IPS-11a (cell line): ENCODE measurements around the gene TMEM163.
"Not testable (repeated sequence)": the region's sequence is repeated elsewhere in the genome, so short reads cannot be mapped to it uniquely, and the experiment has no call there.

Source experiments
- H3K4me3 ChIP-seq: one replicate; pipeline ENCODE4 v1.5.1; 2013; ENCODE audit warnings: low read depth, low read length, control low read depth

The TMEM163 gene

GRCh38 chr2:134583462-134583861 is 135.3 kb downstream of the TMEM163 start:
- no peak overlapping the region for H3K4me3 ChIP-seq

GRCh38 chr2:134582547-134582899 is 136.3 kb downstream of the TMEM163 start:
- no peak overlapping the region for H3K4me3 ChIP-seq

GRCh38 chr2:134581877-134582546 is 136.8 kb downstream of the TMEM163 start:
- no peak overlapping the region for H3K4me3 ChIP-seq

GRCh38 chr2:134578316-134578715 is 140.5 kb downstream of the TMEM163 start:
- H3K4me3 ChIP-seq: no peak overlapping the region

GRCh38 chr2:134576478-134576877 is 142.3 kb downstream of the TMEM163 start:
- H3K4me3 ChIP-seq: no peak overlapping the region

DNA sequence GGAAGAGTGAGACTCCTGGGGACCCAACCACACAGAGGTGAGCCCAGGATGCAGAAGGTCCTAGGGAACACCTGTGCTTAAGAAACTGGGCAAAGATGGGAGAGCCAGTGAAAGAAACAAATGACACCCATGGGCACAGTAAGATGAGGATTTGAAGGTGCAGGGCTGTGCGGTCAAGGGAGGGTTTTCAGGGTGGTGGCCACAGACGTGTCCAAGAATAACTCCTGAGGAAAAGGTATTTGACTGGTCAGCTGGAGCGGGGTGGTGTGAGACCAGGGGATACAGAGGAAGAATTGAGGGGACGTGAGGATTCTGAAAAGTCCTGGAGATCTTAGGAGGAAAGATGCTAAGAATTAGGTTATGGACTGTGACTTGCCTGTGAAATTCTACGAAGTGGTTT is 142.9 kb downstream of the TMEM163 start:
- no peak overlapping the region for H3K4me3 ChIP-seq

DNA sequence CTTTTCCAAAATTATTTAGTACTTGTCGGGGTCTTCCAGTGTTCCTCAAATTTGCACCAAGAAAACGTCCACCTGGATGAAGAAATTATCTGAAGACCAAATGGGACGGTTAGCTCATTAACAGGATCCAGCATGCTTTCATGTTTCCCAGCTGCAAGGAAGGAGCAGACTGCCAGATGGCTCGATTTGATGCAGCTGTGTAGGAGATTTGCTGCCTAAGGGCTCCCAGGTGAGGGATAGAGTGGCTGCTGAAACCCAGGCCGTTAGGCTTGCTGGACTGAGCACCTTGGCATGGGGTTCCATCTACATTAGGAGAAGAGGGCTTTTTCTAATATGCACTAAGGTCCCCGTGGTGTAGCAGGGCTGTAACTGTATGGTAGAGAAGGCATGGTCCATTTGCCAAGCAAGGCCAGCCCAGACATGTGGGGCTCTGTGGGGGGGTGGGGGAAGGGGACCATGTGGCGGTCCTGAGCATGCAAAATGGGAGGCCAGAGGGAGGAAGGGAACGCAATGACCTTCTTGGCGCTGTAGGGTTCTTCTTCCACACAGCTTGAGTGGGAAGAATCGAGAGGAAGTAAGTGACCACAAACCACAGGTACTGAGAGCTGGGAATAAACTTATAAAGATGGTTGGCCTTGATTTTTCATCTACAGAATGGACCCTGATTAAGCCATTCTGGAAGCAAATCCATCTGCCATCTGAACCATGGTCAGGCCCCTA is 144.0 kb downstream of the TMEM163 start:
- no peak overlapping the region for H3K4me3 ChIP-seq

DNA sequence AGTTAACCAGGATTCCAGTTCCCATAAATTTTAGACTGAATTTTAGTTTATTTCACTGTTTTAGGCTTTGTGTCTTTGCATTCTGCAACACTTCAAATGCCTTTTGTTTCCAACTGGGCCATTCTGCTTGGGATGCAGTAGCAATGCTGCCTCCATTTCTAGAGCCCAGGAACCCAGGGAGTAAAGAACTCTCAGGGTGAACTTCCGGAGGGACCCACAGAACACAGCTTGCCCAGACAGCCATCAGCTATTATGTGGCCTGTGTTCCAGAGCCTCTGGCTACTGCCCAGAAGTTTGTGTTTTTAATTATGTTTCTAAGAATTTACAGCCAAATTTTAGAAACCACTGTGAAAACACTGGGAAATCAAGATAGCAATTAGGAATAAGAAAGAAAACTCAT is 145.1 kb downstream of the TMEM163 start:
- no peak overlapping the region for H3K4me3 ChIP-seq

GRCh38 chr2:134573085-134573370 is 145.8 kb downstream of the TMEM163 start:
- H3K4me3 ChIP-seq: no peak overlapping the region

- H3K4me3 ChIP-seq: no peak overlapping the region
Observed at GRCh38 chr2:134572314-134573084, 146.3 kb downstream of the TMEM163 start.

DNA sequence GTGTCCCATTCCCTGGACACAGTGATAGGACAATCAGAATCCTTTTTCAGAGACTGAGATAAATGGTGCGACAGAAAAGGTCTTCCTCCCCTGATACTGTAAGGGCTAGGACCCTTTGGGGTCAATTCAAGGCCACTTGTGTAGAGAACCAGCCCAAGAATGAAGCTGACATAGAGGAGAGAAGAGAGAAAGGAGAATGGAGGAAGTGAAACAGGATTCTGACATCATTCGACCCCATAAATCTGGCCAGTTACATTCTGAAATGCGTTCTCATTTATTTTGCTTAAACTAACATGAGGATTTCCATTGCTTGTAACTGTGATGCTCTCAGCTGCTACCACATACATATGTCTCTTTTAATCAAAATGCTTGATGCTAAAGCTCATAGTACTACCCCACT is 148.1 kb downstream of the TMEM163 start:
- H3K4me3 ChIP-seq: no peak overlapping the region

DNA sequence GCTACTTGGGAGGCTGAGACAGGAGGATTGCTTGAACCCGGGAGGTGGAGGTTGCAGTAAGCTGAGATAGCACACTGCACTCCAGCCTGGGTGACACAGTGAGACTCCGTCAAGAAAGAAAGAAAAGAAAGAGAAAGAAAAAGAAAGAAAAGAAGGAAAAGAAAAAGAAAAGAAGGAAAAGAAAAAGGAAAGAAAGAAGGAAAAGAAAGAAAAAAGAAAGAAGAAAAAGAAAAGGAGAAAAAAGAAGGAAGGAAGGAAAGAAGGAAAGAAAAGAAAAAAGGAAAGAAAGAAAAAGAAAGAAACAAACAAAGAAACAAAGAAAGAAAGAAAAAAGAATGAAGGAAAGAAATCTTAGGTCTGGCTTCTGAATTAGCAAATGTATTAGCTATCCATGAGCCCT is 150.4 kb downstream of the TMEM163 start:
- H3K4me3 ChIP-seq: no peak overlapping the region

GRCh38 chr2:134567666-134568065 is 151.1 kb downstream of the TMEM163 start:
- no peak overlapping the region for H3K4me3 ChIP-seq

DNA sequence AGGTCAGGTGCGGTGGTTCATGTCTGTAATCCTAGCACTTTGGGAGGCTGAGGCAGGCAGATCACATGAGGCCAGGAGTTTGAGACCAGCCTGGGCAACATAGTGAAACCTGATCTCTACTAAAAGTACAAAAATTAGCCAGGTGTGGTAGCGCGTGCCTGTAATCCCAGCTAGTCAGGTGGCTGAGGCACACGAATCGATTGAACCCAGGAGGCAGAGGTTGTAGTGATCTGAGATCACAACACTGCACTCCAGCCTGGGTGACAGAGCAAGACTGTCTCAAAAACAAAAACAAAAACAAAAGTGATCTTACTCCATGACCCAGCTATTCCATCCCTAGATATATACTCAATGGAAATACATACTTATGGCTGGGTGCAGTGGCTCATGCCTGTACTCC is 153.8 kb downstream of the TMEM163 start:
- not testable (repeated sequence) for H3K4me3 ChIP-seq

DNA sequence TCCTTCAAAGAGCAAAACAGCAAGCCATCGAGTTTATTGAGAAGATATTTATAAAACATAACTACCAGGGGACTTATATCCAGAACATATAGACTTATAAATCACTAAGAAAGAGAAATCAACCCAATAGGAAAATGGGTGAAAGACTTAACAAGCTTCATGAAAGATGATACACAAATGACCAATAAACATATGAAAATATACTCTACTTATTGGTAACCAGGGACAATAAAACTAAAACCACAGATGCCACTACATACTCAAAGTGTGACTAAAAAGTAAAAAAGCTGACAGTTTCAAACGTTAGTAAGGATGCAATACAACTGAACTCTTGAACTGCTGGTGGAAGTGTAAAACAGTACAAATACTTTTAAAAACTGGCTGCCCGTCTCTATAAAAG is 154.3 kb downstream of the TMEM163 start:
- H3K4me3 ChIP-seq: no peak overlapping the region

DNA sequence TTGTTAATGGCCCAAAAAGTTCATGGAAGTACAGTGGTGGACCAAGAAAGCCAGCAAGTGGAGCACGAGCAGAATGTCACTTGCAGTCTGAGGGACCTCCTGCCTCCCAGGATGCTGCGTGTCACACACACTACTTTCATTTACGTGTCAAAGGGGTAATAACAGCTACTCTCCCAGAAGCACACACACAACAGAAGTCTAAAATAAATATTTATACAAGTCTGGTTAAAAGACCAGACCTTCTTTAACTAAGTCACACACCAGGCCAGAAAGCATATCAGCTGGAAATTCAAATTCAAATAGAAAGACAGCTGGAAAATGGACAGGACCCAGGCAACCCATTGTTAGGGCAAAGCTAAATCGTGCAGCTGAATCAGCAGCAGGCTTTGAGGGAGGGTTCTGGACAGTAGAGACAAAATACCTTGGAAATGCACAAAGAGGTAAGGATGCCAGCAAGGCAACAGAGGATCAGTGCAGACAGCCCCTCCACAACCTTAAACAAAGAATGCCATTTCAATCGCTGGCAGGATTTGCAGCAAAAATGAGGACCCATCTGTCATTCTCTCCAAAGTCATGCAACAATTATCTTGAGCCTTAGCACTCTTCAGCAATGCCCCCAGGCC is 160.5 kb downstream of the TMEM163 start:
- no peak overlapping the region for H3K4me3 ChIP-seq

DNA sequence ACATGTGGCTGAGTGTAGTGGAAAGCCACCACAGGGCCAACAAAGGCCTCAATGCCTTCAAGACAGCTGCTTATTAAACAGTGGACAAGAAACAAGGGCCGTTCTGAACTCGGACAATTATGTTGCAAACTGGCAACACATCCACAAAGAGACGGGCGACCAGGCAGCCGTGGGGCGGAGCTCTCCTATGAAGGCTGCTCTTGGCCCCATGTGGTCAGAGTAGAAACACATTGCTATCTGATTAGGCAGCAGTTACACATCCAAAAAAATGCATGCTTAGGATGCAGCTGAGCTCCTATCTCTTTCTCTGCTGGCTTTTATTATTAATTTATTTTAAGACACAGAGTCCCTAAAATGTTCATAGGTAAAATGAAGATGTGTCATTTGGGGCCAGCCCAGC is 163.4 kb downstream of the TMEM163 start:
- no peak overlapping the region for H3K4me3 ChIP-seq

DNA sequence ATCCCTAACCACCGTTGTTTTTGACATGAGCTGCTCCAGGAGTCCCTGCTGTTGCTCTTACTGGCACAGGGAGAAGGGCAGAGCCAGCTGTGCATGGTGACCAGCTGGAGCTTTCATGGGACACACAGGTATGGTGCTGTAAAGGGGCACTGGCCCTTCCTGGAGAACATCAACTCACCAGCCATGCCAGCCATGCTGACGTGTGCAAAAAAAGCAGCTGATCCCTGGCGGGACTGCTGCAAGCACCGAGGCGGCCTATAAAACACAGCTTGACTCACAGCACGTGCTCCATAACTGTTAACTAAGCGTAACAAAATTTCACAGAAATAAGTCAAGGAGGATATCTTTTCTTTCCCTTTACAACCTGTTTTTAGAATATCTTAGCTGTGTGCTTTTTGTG is 165.1 kb downstream of the TMEM163 start:
- no peak overlapping the region for H3K4me3 ChIP-seq

DNA sequence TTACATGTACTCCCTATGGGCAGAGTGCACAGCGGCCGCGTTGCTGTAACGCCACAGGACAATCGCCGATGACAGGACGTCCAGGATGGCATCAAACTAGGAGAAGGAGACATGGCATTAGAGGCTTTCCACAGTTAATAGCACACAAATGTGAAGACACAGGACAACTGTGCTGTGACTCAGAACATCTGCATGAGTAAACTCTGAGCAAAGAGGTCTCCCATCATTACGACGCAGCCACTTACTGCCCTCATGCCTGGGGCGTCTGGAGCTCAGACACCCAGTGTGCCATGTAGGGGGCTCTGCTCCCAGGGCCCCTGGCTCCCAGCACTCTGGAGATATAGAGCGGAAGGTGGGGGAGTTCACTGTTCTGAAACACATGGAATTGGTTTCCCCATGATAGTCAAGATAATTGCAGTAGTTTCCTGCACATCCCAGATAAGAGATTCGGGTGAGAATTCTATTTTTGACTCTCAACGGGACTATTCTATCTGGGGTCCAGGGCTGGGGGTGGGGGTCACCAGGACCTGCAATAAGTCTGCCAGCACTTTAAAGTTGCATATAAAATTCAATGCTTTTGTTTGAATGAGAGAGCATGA is 168.1 kb downstream of the TMEM163 start:
- no peak overlapping the region for H3K4me3 ChIP-seq

- H3K4me3 ChIP-seq: no peak overlapping the region
Observed at GRCh38 chr2:134549104-134549503, 169.7 kb downstream of the TMEM163 start.

GRCh38 chr2:134540990-134541389 is 177.8 kb downstream of the TMEM163 start:
- no peak overlapping the region for H3K4me3 ChIP-seq
